Measurements from ENCODE around the gene PLXDC2. TPM values are rescaled to one million over a fixed set of nuclear protein-coding genes. Genes with fewer than 3 reads are reported as not detected.

Gene PLXDC2
- total RNA-seq, 5 donors from 2014 or later (not counting 1 experiment from before 2014, with no cell fraction given): 0.49 to 1.1 (median 0.56) TPM

GRCh38 chr10:20303453-20304152 lies 487.4 kb downstream of the PLXDC2 start:
- ChIA-PET POLR2A (no interaction called here), CTCF (no interaction called here)
- Mint-ChIP-seq H3K27me3 (no peaks in the 10 kb centered on the region), H3K4me1 (no peaks in the 10 kb centered on the region), H3K9me3 (peaks cover 8 to 18% (median 11%) of the 10 kb centered on the region in 3 donors), H3K4me3 (no peak overlapping the region), H3K36me3 (no peaks in the 10 kb centered on the region), H3K27ac (no peak overlapping the region)
- DNase-seq (no peak), ATAC-seq (replicated peaks in 1 of 4) (no peak)
- WGBS (ENCODE audit: insufficient coverage): no CpG with 5 or more reads among the region's 2 CpGs
- Histone ChIP-seq H3K4me3 (ENCODE audit: control insufficient read depth in 1 of 2, extremely low read depth in 1 of 2, low read length in 1 of 2) (no peak overlapping the region), H3K9me3 (no peaks in the 10 kb centered on the region), H3K4me1 (ENCODE audit: control insufficient read depth in 1 of 2, extremely low read depth in 1 of 2, insufficient read depth in 2 of 2, low read length in 2 of 2) (no peaks in the 10 kb centered on the region), H3K27ac (ENCODE audit: low read length) (no peak overlapping the region), H3K27me3 (replicated peaks in 1 of 2; ENCODE audit: control insufficient read depth in 2 of 2, extremely low read depth in 1 of 2, insufficient read depth in 2 of 2, low read length in 1 of 2) (no peaks in the 10 kb centered on the region), H3K36me3 (ENCODE audit: control insufficient read depth in 2 of 2, extremely low read depth in 1 of 2, insufficient read depth in 1 of 2, low read length in 1 of 2) (no peaks in the 10 kb centered on the region)

- no peak overlapping the region for H3K4me3 Mint-ChIP-seq
- no peaks in the 10 kb centered on the region for H3K4me1 Mint-ChIP-seq
- ChIA-PET POLR2A (no interaction called here), CTCF (no interaction called here)
- WGBS (ENCODE audit: insufficient coverage): 40% methylated on average over 1 of the region's 3 CpGs
- no peak overlapping the region for H3K27ac Mint-ChIP-seq
- Histone ChIP-seq H3K36me3 (ENCODE audit: control insufficient read depth in 2 of 2, extremely low read depth in 1 of 2, insufficient read depth in 1 of 2, low read length in 1 of 2) (no peaks in the 10 kb centered on the region), H3K9me3 (no peaks in the 10 kb centered on the region), H3K4me1 (ENCODE audit: control insufficient read depth in 1 of 2, extremely low read depth in 1 of 2, insufficient read depth in 2 of 2, low read length in 2 of 2) (no peaks in the 10 kb centered on the region), H3K4me3 (ENCODE audit: control insufficient read depth in 1 of 2, extremely low read depth in 1 of 2, low read length in 1 of 2) (no peak overlapping the region), H3K27ac (ENCODE audit: low read length) (no peak overlapping the region), H3K27me3 (replicated peaks in 1 of 2; ENCODE audit: control insufficient read depth in 2 of 2, extremely low read depth in 1 of 2, insufficient read depth in 2 of 2, low read length in 1 of 2) (no peaks in the 10 kb centered on the region)
- DNase-seq (no peak), ATAC-seq (replicated peaks in 1 of 4) (no peak)
- H3K9me3 Mint-ChIP-seq: peaks cover 25 to 39% (median 36%) of the 10 kb centered on the region in 3 donors
- no peaks in the 10 kb centered on the region for H3K27me3 Mint-ChIP-seq
- H3K36me3 Mint-ChIP-seq: no peaks in the 10 kb centered on the region
Measured at GRCh38 chr10:20313665-20314064, 497.4 kb downstream of the PLXDC2 start.

DNA sequence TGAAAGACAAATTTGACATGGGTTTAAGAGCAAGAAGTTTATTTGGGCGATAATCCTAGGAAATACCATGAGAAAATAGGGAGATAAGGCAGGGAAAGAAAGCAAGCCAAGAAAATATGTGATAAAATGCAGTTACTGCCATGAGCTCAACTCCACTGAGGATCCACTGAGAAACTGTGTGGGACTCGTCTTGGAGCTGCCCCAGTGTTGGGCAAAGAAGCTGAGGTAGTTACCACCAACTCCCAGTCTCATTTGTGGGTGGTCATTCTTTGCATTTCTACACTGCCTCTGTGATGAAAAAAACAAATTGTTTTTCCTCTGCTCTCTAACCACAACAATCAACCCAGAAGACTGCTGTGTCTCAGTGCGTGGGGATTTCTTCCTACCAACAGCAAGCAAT lies 498.2 kb downstream of the PLXDC2 start:
- H3K27ac Mint-ChIP-seq: no peak overlapping the region
- no peak overlapping the region for H3K27ac ChIP-seq (ENCODE audit: low read length)
- H3K4me3 ChIP-seq (ENCODE audit: control insufficient read depth in 1 of 2, extremely low read depth in 1 of 2, low read length in 1 of 2): no peak overlapping the region
- H3K36me3 Mint-ChIP-seq: no peaks in the 10 kb centered on the region
- H3K27me3 Mint-ChIP-seq: no peaks in the 10 kb centered on the region
- peaks cover 23 to 39% (median 30%) of the 10 kb centered on the region in 3 donors for H3K9me3 Mint-ChIP-seq
- ChIA-PET POLR2A (no interaction called here), CTCF (no interaction called here)
- WGBS (ENCODE audit: insufficient coverage): 56% methylated on average over 2 of the region's 3 CpGs
- no peak for ATAC-seq (replicated peaks in 1 of 4)
- H3K4me1 ChIP-seq (ENCODE audit: control insufficient read depth in 1 of 2, extremely low read depth in 1 of 2, insufficient read depth in 2 of 2, low read length in 2 of 2): no peaks in the 10 kb centered on the region
- H3K4me1 Mint-ChIP-seq: no peaks in the 10 kb centered on the region
- no peaks in the 10 kb centered on the region for H3K27me3 ChIP-seq (replicated peaks in 1 of 2; ENCODE audit: control insufficient read depth in 2 of 2, extremely low read depth in 1 of 2, insufficient read depth in 2 of 2, low read length in 1 of 2)
- no peaks in the 10 kb centered on the region for H3K9me3 ChIP-seq
- DNase-seq: no peak
- H3K4me3 Mint-ChIP-seq: no peak overlapping the region
- no peaks in the 10 kb centered on the region for H3K36me3 ChIP-seq (ENCODE audit: control insufficient read depth in 2 of 2, extremely low read depth in 1 of 2, insufficient read depth in 1 of 2, low read length in 1 of 2)

GRCh38 chr10:20327954-20328353 lies 511.7 kb downstream of the PLXDC2 start:
- 58% methylated on average over 2 of the region's 3 CpGs for WGBS (ENCODE audit: insufficient coverage)
- H3K27ac Mint-ChIP-seq: no peak overlapping the region
- CTCF ChIA-PET: no interaction called here
- H3K27me3 ChIP-seq (replicated peaks in 1 of 2; ENCODE audit: control insufficient read depth in 2 of 2, extremely low read depth in 1 of 2, insufficient read depth in 2 of 2, low read length in 1 of 2): no peaks in the 10 kb centered on the region
- no peak for DNase-seq
- no peaks in the 10 kb centered on the region for H3K27me3 Mint-ChIP-seq
- H3K36me3 ChIP-seq (ENCODE audit: control insufficient read depth in 2 of 2, extremely low read depth in 1 of 2, insufficient read depth in 1 of 2, low read length in 1 of 2): no peaks in the 10 kb centered on the region
- H3K4me3 ChIP-seq (ENCODE audit: control insufficient read depth in 1 of 2, extremely low read depth in 1 of 2, low read length in 1 of 2): no peak overlapping the region
- no peak overlapping the region for H3K27ac ChIP-seq (ENCODE audit: low read length)
- POLR2A ChIA-PET: no interaction called here
- H3K36me3 Mint-ChIP-seq: no peaks in the 10 kb centered on the region
- H3K4me1 ChIP-seq (ENCODE audit: control insufficient read depth in 1 of 2, extremely low read depth in 1 of 2, insufficient read depth in 2 of 2, low read length in 2 of 2): no peaks in the 10 kb centered on the region
- H3K4me1 Mint-ChIP-seq: no peaks in the 10 kb centered on the region
- H3K4me3 Mint-ChIP-seq: no peak overlapping the region
- H3K9me3 Mint-ChIP-seq: peaks cover 11 to 14% (median 11%) of the 10 kb centered on the region in 3 donors
- ATAC-seq (replicated peaks in 1 of 4): no peak
- H3K9me3 ChIP-seq: no peaks in the 10 kb centered on the region

- WGBS (ENCODE audit: insufficient coverage): 92% methylated on average over 1 of the region's 1 CpG
- ChIA-PET POLR2A (no interaction called here), CTCF (no interaction called here)
- Mint-ChIP-seq H3K4me1 (no peaks in the 10 kb centered on the region), H3K27ac (no peak overlapping the region), H3K27me3 (no peaks in the 10 kb centered on the region), H3K4me3 (no peak overlapping the region), H3K36me3 (no peaks in the 10 kb centered on the region), H3K9me3 (peaks cover 7 to 30% (median 16%) of the 10 kb centered on the region in 3 donors)
- H3K4me1 ChIP-seq (ENCODE audit: control insufficient read depth in 1 of 2, extremely low read depth in 1 of 2, insufficient read depth in 2 of 2, low read length in 2 of 2): no peaks in the 10 kb centered on the region
- DNase-seq: no peak
- ATAC-seq (replicated peaks in 1 of 4): no peak
- no peak overlapping the region for H3K27ac ChIP-seq (ENCODE audit: low read length)
- no peaks in the 10 kb centered on the region for H3K27me3 ChIP-seq (replicated peaks in 1 of 2; ENCODE audit: control insufficient read depth in 2 of 2, extremely low read depth in 1 of 2, insufficient read depth in 2 of 2, low read length in 1 of 2)
- H3K36me3 ChIP-seq (ENCODE audit: control insufficient read depth in 2 of 2, extremely low read depth in 1 of 2, insufficient read depth in 1 of 2, low read length in 1 of 2): no peaks in the 10 kb centered on the region
- H3K4me3 ChIP-seq (ENCODE audit: control insufficient read depth in 1 of 2, extremely low read depth in 1 of 2, low read length in 1 of 2): no peak overlapping the region
- H3K9me3 ChIP-seq: no peaks in the 10 kb centered on the region
Measured at GRCh38 chr10:20330246-20330645, 514.0 kb downstream of the PLXDC2 start.

DNA sequence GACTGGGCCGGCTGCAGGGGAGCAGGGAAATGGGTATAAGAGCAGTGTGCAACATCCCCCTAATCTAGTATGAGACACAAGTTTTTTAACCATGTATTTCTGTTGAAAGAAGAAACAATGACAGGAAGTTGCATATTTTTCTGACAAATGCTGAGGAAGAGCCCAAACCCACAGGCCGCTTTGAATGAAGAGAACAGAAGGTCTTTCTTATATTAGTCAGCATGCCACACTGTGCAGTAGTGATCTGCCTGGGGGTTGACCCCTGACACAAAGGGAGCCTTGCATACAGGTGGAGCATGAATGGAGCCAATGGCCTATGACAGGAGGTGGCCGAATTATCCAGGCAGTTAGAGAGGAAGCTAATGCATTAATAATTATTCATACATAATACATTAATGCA lies 518.3 kb downstream of the PLXDC2 start:
- 60% methylated on average over 1 of the region's 3 CpGs for WGBS (ENCODE audit: insufficient coverage)
- Mint-ChIP-seq H3K36me3 (no peaks in the 10 kb centered on the region), H3K4me3 (no peak overlapping the region), H3K9me3 (peaks cover 4 to 29% (median 29%) of the 10 kb centered on the region in 3 donors), H3K4me1 (no peaks in the 10 kb centered on the region), H3K27ac (no peak overlapping the region), H3K27me3 (no peaks in the 10 kb centered on the region)
- Histone ChIP-seq H3K4me1 (ENCODE audit: control insufficient read depth in 1 of 2, extremely low read depth in 1 of 2, insufficient read depth in 2 of 2, low read length in 2 of 2) (no peaks in the 10 kb centered on the region), H3K27me3 (replicated peaks in 1 of 2; ENCODE audit: control insufficient read depth in 2 of 2, extremely low read depth in 1 of 2, insufficient read depth in 2 of 2, low read length in 1 of 2) (no peaks in the 10 kb centered on the region), H3K27ac (ENCODE audit: low read length) (no peak overlapping the region), H3K36me3 (ENCODE audit: control insufficient read depth in 2 of 2, extremely low read depth in 1 of 2, insufficient read depth in 1 of 2, low read length in 1 of 2) (no peaks in the 10 kb centered on the region), H3K9me3 (no peaks in the 10 kb centered on the region), H3K4me3 (ENCODE audit: control insufficient read depth in 1 of 2, extremely low read depth in 1 of 2, low read length in 1 of 2) (no peak overlapping the region)
- ATAC-seq (replicated peaks in 1 of 4): no peak
- no peak for DNase-seq
- CTCF ChIA-PET: no interaction called here
- POLR2A ChIA-PET: no interaction called here

Data from T-cell (primary cell).